MCF 10A (cell line): ENCODE measurements around the gene MZB1. TPM values are rescaled to one million over a fixed set of nuclear protein-coding genes. Genes with fewer than 3 reads are reported as not detected.

ENCODE experiments used
- BruUV-seq: library from RNA; stranded (reverse); fragments of 400-500 nt; replicated peaks from 2 replicates; lab custom pipeline; 2021; lab: Mats Ljungman, UMichigan
- CTCF ChIA-PET: fragments of 300-600 bp; sonication (Branson Sonifier 250); formaldehyde crosslinking; extraction: SDS; loops from one replicate; lab custom pipeline; 2021; ENCODE audit warnings: antibody characterized with exemption, inconsistent platforms; lab: Yijun Ruan, JAX
- POLR2A ChIA-PET: fragments of 300-600, 350-650 bp; sonication (Branson Sonifier 250); formaldehyde crosslinking; extraction: SDS; loops from one replicate; lab custom pipeline; 2020; ENCODE audit warnings: antibody characterized with exemption, inconsistent platforms; lab: Yijun Ruan, JAX
- DNase-seq: peaks from one replicate; pipeline ENCODE4 v3.0.0-alpha.2; 2018; ENCODE audit not compliant: unreplicated experiment
- H3K27ac Mint-ChIP-seq: one replicate; pipeline ENCODE4 v1.8.0; 2022; ENCODE audit warnings: mild to moderate bottlenecking, low read depth, mixed read lengths; ENCODE audit not compliant: unreplicated experiment
- H3K27me3 Mint-ChIP-seq: one replicate; pipeline ENCODE4 v1.8.0; 2022; ENCODE audit warnings: mixed read lengths; ENCODE audit not compliant: insufficient read depth, unreplicated experiment
- H3K36me3 Mint-ChIP-seq: one replicate; pipeline ENCODE4 v1.8.0; 2022; ENCODE audit warnings: mild to moderate bottlenecking, moderate library complexity, mixed read lengths; ENCODE audit not compliant: insufficient read depth, unreplicated experiment
- H3K4me1 Mint-ChIP-seq: one replicate; pipeline ENCODE4 v1.8.0; 2022; ENCODE audit warnings: mixed read lengths; ENCODE audit not compliant: insufficient read depth, unreplicated experiment
- H3K4me3 Mint-ChIP-seq: one replicate; pipeline ENCODE4 v1.8.0; 2022; ENCODE audit warnings: mild to moderate bottlenecking, moderate library complexity, mixed read lengths; ENCODE audit not compliant: unreplicated experiment
- H3K9me3 Mint-ChIP-seq: one replicate; pipeline ENCODE4 v1.8.0; 2022; ENCODE audit warnings: mixed read lengths; ENCODE audit not compliant: unreplicated experiment
- CTCF ChIP-seq: fragments of 200-600 bp; IDR thresholded peaks from one replicate; pipeline ENCODE4 v1.8.0; 2022; ENCODE audit warnings: antibody characterized with exemption, mild to moderate bottlenecking; ENCODE audit not compliant: unreplicated experiment
- intact Hi-C: fragments of 100-400 bp; cut with micrococcal nuclease; formaldehyde crosslinking; loops from 2 replicates; pipeline ENCODE4 v1.14.1; 2022
- total RNA-seq: library from RNA; stranded (reverse); gene quantifications from 2 replicates; pipeline ENCODE4 v1.2.3, GENCODE V29; 2022

Gene MZB1
- total RNA-seq, 1 experiment from 2014 or later, result not detected

- no peak for TF ChIP-seq CTCF
- CTCF ChIA-PET, result interaction anchor here (0.6 to 8.3 kb wide), 6 partner anchors 11 to 81 kb away, joined by 3 to 55 read pairs (median 9); no protein-coding TSS in a partner anchor
- no peak for DNase-seq
These were observed 46.0 kb upstream of the MZB1 start for GRCh38 chr5:139435676-139436075.

GRCh38 chr5:139431706-139432105 lies 42.0 kb upstream of the MZB1 start:
- no peak for DNase-seq
- BruUV-seq, result no TSS peak
- intact Hi-C loops, result no loop called here
- Mint-ChIP-seq H3K4me1 (no peaks in the 10 kb centered on the region), H3K27me3 (no peaks in the 10 kb centered on the region), H3K9me3 (no peaks in the 10 kb centered on the region), H3K27ac (no peak overlapping the region), H3K36me3 (peaks cover 27% of the 10 kb centered on the region), H3K4me3 (no peak overlapping the region)
- ChIA-PET POLR2A (no interaction called here), CTCF (interaction anchor here (1.7 to 8.3 kb wide), 2 partner anchors 9 to 82 kb away, joined by 8 to 55 read pairs; no protein-coding TSS in a partner anchor)
- TF ChIP-seq CTCF, result no peak

More at GRCh38 chr5:139435676-139436075, 46.0 kb upstream of the MZB1 start:
- no peaks in the 10 kb centered on the region for H3K9me3 Mint-ChIP-seq
- no peak overlapping the region for H3K4me3 Mint-ChIP-seq
- peaks cover 11% of the 10 kb centered on the region for H3K4me1 Mint-ChIP-seq
- H3K27me3 Mint-ChIP-seq, result no peaks in the 10 kb centered on the region
- peak overlapping the region; percentile 46 for H3K27ac Mint-ChIP-seq
- POLR2A ChIA-PET, result no interaction called here
- BruUV-seq, result no TSS peak
- H3K36me3 Mint-ChIP-seq, result peaks cover 10% of the 10 kb centered on the region
- intact Hi-C loops, result no loop called here

- H3K36me3 Mint-ChIP-seq, result peaks cover 39% of the 10 kb centered on the region
- no peak overlapping the region for H3K27ac Mint-ChIP-seq
- intact Hi-C loops, result no loop called here
- BruUV-seq, result no TSS peak
- no peak overlapping the region for H3K4me3 Mint-ChIP-seq
- no peak for TF ChIP-seq CTCF
- ChIA-PET POLR2A (interaction anchor here (0.6 to 1.6 kb wide), 4 partner anchors 9 to 178 kb away, joined by 3 to 5 read pairs (median 4); partner anchors contain the start of gene DNAJC18), CTCF (interaction anchor here (0.6 to 2.7 kb wide), 5 partner anchors 7 to 84 kb away, joined by 3 to 10 read pairs (median 8); partner anchors contain the start of gene STING1)
- no peak for DNase-seq
- H3K4me1 Mint-ChIP-seq, result no peaks in the 10 kb centered on the region
- H3K9me3 Mint-ChIP-seq, result no peaks in the 10 kb centered on the region
- H3K27me3 Mint-ChIP-seq, result no peaks in the 10 kb centered on the region
These were observed 40.3 kb upstream of the MZB1 start for GRCh38 chr5:139430015-139430414.

- Mint-ChIP-seq H3K36me3 (peaks cover 55% of the 10 kb centered on the region), H3K9me3 (no peaks in the 10 kb centered on the region), H3K4me3 (no peak overlapping the region), H3K27ac (no peak overlapping the region), H3K27me3 (no peaks in the 10 kb centered on the region), H3K4me1 (no peaks in the 10 kb centered on the region)
- no peak for TF ChIP-seq CTCF
- POLR2A ChIA-PET, result interaction anchor here (0.6 kb wide), 1 partner anchor 339 kb away, joined by 3 read pairs; no protein-coding TSS in a partner anchor
- CTCF ChIA-PET, result interaction anchor here (11.6 kb wide), 1 partner anchor 87 kb away, joined by 434 read pairs; no protein-coding TSS in a partner anchor
- intact Hi-C loops, result no loop called here
- no TSS peak for BruUV-seq
- no peak for DNase-seq
These were observed 36.6 kb upstream of the MZB1 start for GRCh38 chr5:139426203-139426885.
